Measurements from ENCODE around the gene REXO5. TPM values are rescaled to one million over a fixed set of nuclear protein-coding genes. Genes with fewer than 3 reads are reported as not detected.

Gene REXO5
- total RNA-seq, 1 experiment from 2014 or later = 9.1 TPM

- no TSS peak for BruUV-seq (replicated peaks)
- no peak overlapping the region for H3K4me3 ChIP-seq (ENCODE audit: low read depth, low read length, poor library complexity, severe bottlenecking)
- TF ChIP-seq CTCF (conservative IDR thresholded peaks at IDR 0.05; ENCODE audit: low read depth, low read length) (no peak), EZH2 (IDR thresholded peaks at IDR 0.05; ENCODE audit: borderline replicate concordance, low read depth, low read length, poor library complexity, severe bottlenecking) (no peak)
- intact Hi-C loops (cut with micrococcal nuclease; ENCODE audit: unreplicated experiment) = no loop called here
- peaks cover 13% of the 10 kb centered on the region for H3K4me1 ChIP-seq (ENCODE audit: insufficient read depth, low read length, poor library complexity, severe bottlenecking)
- POLR2A ChIA-PET (ENCODE audit: low non-redundant PET) = no interaction called here
- DNase-seq (ENCODE audit: low spot score) = no peak
- H3K36me3 ChIP-seq (ENCODE audit: insufficient read depth, low read length, poor library complexity, severe bottlenecking) = no peaks in the 10 kb centered on the region
- no peak overlapping the region for H3K27ac ChIP-seq (ENCODE audit: low read depth, low read length, poor library complexity, severe bottlenecking)
- CTCF ChIA-PET = no interaction called here
- no peaks in the 10 kb centered on the region for H3K27me3 ChIP-seq (replicated peaks; ENCODE audit: insufficient read depth, low read depth, low read length, poor library complexity)
- no peaks in the 10 kb centered on the region for H3K9me3 ChIP-seq (ENCODE audit: low read depth, low read length, poor library complexity, severe bottlenecking)
Measured at GRCh38 chr16:20867585-20867984, 61.3 kb downstream of the REXO5 start.

GRCh38 chr16:20868890-20869289 lies 62.6 kb downstream of the REXO5 start:
- Histone ChIP-seq H3K9me3 (ENCODE audit: low read depth, low read length, poor library complexity, severe bottlenecking) (no peaks in the 10 kb centered on the region), H3K4me1 (ENCODE audit: insufficient read depth, low read length, poor library complexity, severe bottlenecking) (peaks cover 13% of the 10 kb centered on the region), H3K27ac (ENCODE audit: low read depth, low read length, poor library complexity, severe bottlenecking) (no peak overlapping the region), H3K36me3 (ENCODE audit: insufficient read depth, low read length, poor library complexity, severe bottlenecking) (no peaks in the 10 kb centered on the region), H3K4me3 (ENCODE audit: low read depth, low read length, poor library complexity, severe bottlenecking) (no peak overlapping the region), H3K27me3 (replicated peaks; ENCODE audit: insufficient read depth, low read depth, low read length, poor library complexity) (no peaks in the 10 kb centered on the region)
- DNase-seq (ENCODE audit: low spot score) = no peak
- no TSS peak for BruUV-seq (replicated peaks)
- intact Hi-C loops (cut with micrococcal nuclease; ENCODE audit: unreplicated experiment) = no loop called here
- POLR2A ChIA-PET (ENCODE audit: low non-redundant PET) = no interaction called here
- CTCF ChIA-PET = interaction anchor here (0.6 kb wide), 1 partner anchor 13 kb away, joined by 8 read pairs; no protein-coding TSS in a partner anchor
- TF ChIP-seq EZH2 (IDR thresholded peaks at IDR 0.05; ENCODE audit: borderline replicate concordance, low read depth, low read length, poor library complexity, severe bottlenecking) (no peak), CTCF (conservative IDR thresholded peaks at IDR 0.05; ENCODE audit: low read depth, low read length) (no peak)

GRCh38 chr16:20870122-20870820 lies 63.9 kb downstream of the REXO5 start:
- ChIA-PET CTCF (no interaction called here), POLR2A (ENCODE audit: low non-redundant PET) (no interaction called here)
- intact Hi-C loops (cut with micrococcal nuclease; ENCODE audit: unreplicated experiment) = no loop called here
- Histone ChIP-seq H3K36me3 (ENCODE audit: insufficient read depth, low read length, poor library complexity, severe bottlenecking) (no peaks in the 10 kb centered on the region), H3K4me3 (ENCODE audit: low read depth, low read length, poor library complexity, severe bottlenecking) (no peak overlapping the region), H3K27me3 (replicated peaks; ENCODE audit: insufficient read depth, low read depth, low read length, poor library complexity) (no peaks in the 10 kb centered on the region), H3K9me3 (ENCODE audit: low read depth, low read length, poor library complexity, severe bottlenecking) (no peaks in the 10 kb centered on the region), H3K4me1 (ENCODE audit: insufficient read depth, low read length, poor library complexity, severe bottlenecking) (peaks cover 20% of the 10 kb centered on the region), H3K27ac (ENCODE audit: low read depth, low read length, poor library complexity, severe bottlenecking) (no peak overlapping the region)
- no TSS peak for BruUV-seq (replicated peaks)
- TF ChIP-seq CTCF (conservative IDR thresholded peaks at IDR 0.05; ENCODE audit: low read depth, low read length) (no peak), EZH2 (IDR thresholded peaks at IDR 0.05; ENCODE audit: borderline replicate concordance, low read depth, low read length, poor library complexity, severe bottlenecking) (no peak)
- no peak for DNase-seq (ENCODE audit: low spot score)
